NCI-H748 treated with DMSO at 0.1 percent for 48 hours (cell line): ENCODE measurements around the gene ERVV-1.
"Not testable (repeated sequence)": the region's sequence is repeated elsewhere in the genome, so short reads cannot be mapped to it uniquely, and the experiment has no call there.

Source experiments
- DNase-seq: peaks from one replicate; lab custom pipeline; 2025; lab: John Stamatoyannopoulos, UW

The ERVV-1 gene

GRCh38 chr19:53019684-53020083 lies 6.0 kb downstream of the ERVV-1 start:
- no peak for DNase-seq

- not testable (repeated sequence) for DNase-seq
These were observed 14.6 kb downstream of the ERVV-1 start for GRCh38 chr19:53028306-53028705.

GRCh38 chr19:53034054-53034453 lies 20.3 kb downstream of the ERVV-1 start:
- DNase-seq, result no peak

GRCh38 chr19:53034948-53035675 lies 21.4 kb downstream of the ERVV-1 start:
- DNase-seq, result no peak

DNA sequence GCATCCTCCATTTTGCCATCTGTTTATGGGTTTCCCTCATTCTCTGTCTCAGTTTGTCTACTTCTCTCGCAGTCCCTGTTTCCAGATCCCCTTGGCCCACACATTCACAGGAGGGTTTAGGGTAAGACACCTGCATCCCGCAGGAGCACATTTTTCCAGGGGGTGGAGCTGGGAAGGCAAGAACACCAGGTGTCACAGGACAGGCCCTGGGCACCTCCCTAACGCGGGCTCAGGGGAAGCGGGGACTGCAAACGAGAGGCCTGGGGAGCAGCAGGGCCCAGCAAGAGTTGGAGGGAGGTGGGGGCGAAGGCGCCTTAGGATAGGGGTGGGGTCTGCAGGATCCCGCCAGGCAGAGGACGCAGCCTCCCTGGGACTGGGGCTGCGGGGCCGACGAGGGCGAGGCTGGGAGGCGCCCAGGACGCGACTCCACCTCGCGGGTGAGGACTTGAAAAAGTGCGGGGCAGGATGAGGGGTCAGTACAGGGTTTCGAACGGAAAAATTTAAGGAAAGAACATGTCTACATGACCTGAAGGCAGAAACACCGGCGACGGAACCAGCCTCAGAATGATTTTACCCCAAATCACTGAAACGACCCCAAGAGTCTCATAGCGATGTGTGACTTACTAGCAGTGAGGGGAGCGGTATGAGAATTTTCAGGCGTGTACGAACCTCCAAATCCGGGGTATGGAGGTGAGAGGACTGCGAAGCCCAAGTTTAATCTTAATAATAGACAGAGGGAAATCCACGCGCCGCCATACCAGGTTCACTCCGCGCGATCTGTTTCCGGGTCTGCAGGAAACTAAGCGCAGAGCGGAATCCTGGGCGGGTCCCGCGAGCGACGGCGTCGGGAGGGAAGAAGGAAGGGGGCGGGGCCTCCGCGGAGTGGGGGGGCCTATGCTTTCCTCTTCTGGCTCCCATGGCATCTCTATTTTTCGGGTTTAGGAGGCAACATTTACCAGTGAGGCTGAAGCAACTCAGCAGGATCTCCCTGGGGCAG lies 23.7 kb downstream of the ERVV-1 start:
- no peak for DNase-seq

DNA sequence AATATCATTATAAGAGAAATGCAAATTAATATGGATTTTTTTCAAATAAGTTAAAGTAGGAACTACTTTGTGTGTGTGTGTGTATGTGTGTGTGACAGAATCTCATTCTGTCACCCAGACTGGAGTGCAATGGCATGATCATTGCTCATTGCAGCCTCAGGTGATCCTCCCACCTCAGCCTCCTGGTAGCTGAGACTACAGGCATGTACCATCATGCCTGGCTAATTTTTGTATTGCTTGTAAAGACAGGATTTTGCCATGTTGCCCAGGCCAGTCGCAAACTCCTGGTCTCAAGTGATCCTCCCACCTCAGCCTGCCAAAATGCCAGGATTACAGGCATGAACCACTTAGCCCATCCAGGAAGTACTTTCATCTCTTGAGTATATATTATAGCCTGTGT lies 27.6 kb downstream of the ERVV-1 start:
- no peak for DNase-seq

DNA sequence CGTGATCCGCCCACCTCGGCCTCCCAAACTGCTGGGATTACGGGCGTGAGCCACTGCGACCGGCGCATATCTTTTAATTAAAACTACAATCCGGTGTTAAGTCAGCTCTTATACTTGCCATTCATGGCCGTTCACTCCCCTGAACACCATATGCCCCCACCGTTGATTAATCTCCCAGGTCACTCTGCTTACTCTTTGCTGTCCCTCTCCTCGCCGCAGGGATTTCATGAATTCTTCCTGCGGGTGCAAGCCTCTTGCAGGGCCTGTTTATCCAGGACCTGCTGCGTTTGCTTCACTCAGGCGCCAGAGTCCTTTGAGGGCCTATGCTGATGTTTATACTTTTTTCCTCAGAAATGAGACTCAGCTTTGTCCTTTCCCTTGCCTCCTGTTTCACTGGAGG lies 31.8 kb downstream of the ERVV-1 start:
- no peak for DNase-seq

- no peak for DNase-seq
These were observed 33.7 kb downstream of the ERVV-1 start for GRCh38 chr19:53047379-53047778.

- no peak for DNase-seq
These were observed 41.4 kb downstream of the ERVV-1 start for GRCh38 chr19:53055117-53055516.

- no peak for DNase-seq
These were observed 44.3 kb downstream of the ERVV-1 start for GRCh38 chr19:53057904-53058580.
